IMR-90 (cell line): Measurements from ENCODE around the gene PTPRN2. TPM values are rescaled to one million over a fixed set of nuclear protein-coding genes. Genes with fewer than 3 reads are reported as not detected.

Experiments used
- ATAC-seq: fragments of 200-7000 bp; cut with Tn5 transposase; 2 replicates; pipeline ENCODE4 v1.9.1; 2020; ENCODE audit warnings: low read depth, mild to moderate bottlenecking, moderate library complexity
- BruUV-seq: library from RNA; stranded (reverse); fragments of 400-500 nt; replicated peaks from 2 replicates; lab custom pipeline; 2021; lab: Mats Ljungman, UMichigan
- CTCF ChIA-PET: fragments of 300-600 bp; formaldehyde crosslinking; extraction: SDS; loops from one replicate; lab custom pipeline; 2021; ENCODE audit warnings: antibody characterized with exemption; lab: Yijun Ruan, JAX
- POLR2A ChIA-PET: fragments of 300-600 bp; sonication (Branson Sonifier 250); formaldehyde crosslinking; loops from one replicate; lab custom pipeline; 2022; ENCODE audit warnings: antibody characterized with exemption; ENCODE audit not compliant: unreplicated experiment; lab: Charles Lee
- DNase-seq: peaks from one replicate; pipeline ENCODE4 v3.0.0; 2013
- H2AFZ ChIP-seq: replicated peaks from 2 replicates; pipeline ENCODE3; 2013; ENCODE audit warnings: low read length, mild to moderate bottlenecking; ENCODE audit not compliant: poor library complexity
- H2AK5ac ChIP-seq: 2 replicates; pipeline ENCODE4 v1.6.1; 2013; ENCODE audit warnings: low read depth, low read length, inconsistent platforms
- H2AK9ac ChIP-seq: replicated peaks from 2 replicates; pipeline ENCODE3; 2013; ENCODE audit warnings: mild to moderate bottlenecking, low read depth, low read length, moderate library complexity; ENCODE audit not compliant: poor library complexity
- H2BK120ac ChIP-seq: 2 replicates; pipeline ENCODE4 v1.6.1; 2013; ENCODE audit warnings: low read depth, low read length, inconsistent platforms
- H2BK15ac ChIP-seq: 3 replicates; pipeline ENCODE4 v1.6.1; 2013; ENCODE audit warnings: low read depth, low read length, inconsistent platforms
- H2BK20ac ChIP-seq: 2 replicates; pipeline ENCODE4 v1.6.1; 2013; ENCODE audit warnings: low read depth, mild to moderate bottlenecking, inconsistent platforms, low read length, moderate library complexity
- H2BK5ac ChIP-seq: 2 replicates; pipeline ENCODE4 v1.6.1; 2013; ENCODE audit warnings: mild to moderate bottlenecking, low read depth, low read length, inconsistent platforms; ENCODE audit not compliant: poor library complexity, severe bottlenecking
- H3K14ac ChIP-seq: replicated peaks from 2 replicates; pipeline ENCODE4 v1.6.1; 2013; ENCODE audit warnings: low read depth, low read length, inconsistent platforms
- H3K18ac ChIP-seq: 2 replicates; pipeline ENCODE4 v1.6.1; 2013; ENCODE audit warnings: low read depth, low read length, control low read depth
- H3K23ac ChIP-seq: 2 replicates; pipeline ENCODE4 v1.6.1; 2013; ENCODE audit warnings: low read depth, low read length, inconsistent platforms
- H3K27ac ChIP-seq: 2 replicates; pipeline ENCODE4 v1.5.1; 2013; ENCODE audit warnings: mild to moderate bottlenecking, control low read depth, low read length; ENCODE audit not compliant: insufficient read depth
- H3K27me3 ChIP-seq: 2 replicates; pipeline ENCODE4 v1.6.1; 2013; ENCODE audit warnings: low read length; ENCODE audit not compliant: control insufficient read depth, insufficient read depth
- H3K36me3 ChIP-seq: 2 replicates; pipeline ENCODE4 v1.6.1; 2013; ENCODE audit warnings: low read length, mixed read lengths; ENCODE audit not compliant: control insufficient read depth, insufficient read depth
- H3K4ac ChIP-seq: 2 replicates; pipeline ENCODE4 v1.6.1; 2013; ENCODE audit warnings: low read depth, low read length, inconsistent platforms
- H3K4me1 ChIP-seq: 2 replicates; pipeline ENCODE4 v1.6.1; 2013; ENCODE audit warnings: low read length, mixed read lengths; ENCODE audit not compliant: control insufficient read depth, insufficient read depth
- H3K4me2 ChIP-seq: 2 replicates; pipeline ENCODE4 v1.6.1; 2013; ENCODE audit warnings: low read depth, mild to moderate bottlenecking, control low read depth, low read length, moderate library complexity
- H3K4me3 ChIP-seq: 2 replicates; pipeline ENCODE4 v1.5.1; 2013; ENCODE audit warnings: low read depth, mild to moderate bottlenecking, control low read depth, low read length, moderate library complexity; ENCODE audit not compliant: insufficient read depth
- H3K56ac ChIP-seq: 2 replicates; pipeline ENCODE4 v1.6.1; 2013; ENCODE audit warnings: low read length, inconsistent platforms; ENCODE audit not compliant: insufficient read depth; ENCODE audit errors: extremely low read depth
- H3K79me1 ChIP-seq, 2 experiments: 2 replicates each; pipeline ENCODE4 v1.6.1; 2013; ENCODE audit warnings: low read length in 2 of 2, inconsistent platforms in 1 of 2, low read depth in 1 of 2
- H3K9ac ChIP-seq: 2 replicates; pipeline ENCODE4 v1.6.1; 2013; ENCODE audit warnings: low read depth, low read length, control low read depth
- H3K9me1 ChIP-seq: 2 replicates; pipeline ENCODE4 v1.6.1; 2013; ENCODE audit warnings: low read length, inconsistent platforms; ENCODE audit not compliant: insufficient read depth
- H3K9me3 ChIP-seq: 2 replicates; pipeline ENCODE4 v1.6.1; 2013; ENCODE audit warnings: low read length; ENCODE audit not compliant: control insufficient read depth, insufficient read depth
- H4K20me1 ChIP-seq: 2 replicates; pipeline ENCODE4 v1.6.1; 2013; ENCODE audit warnings: low read length, inconsistent platforms; ENCODE audit not compliant: insufficient read depth
- H4K5ac ChIP-seq: 2 replicates; pipeline ENCODE4 v1.6.1; 2013; ENCODE audit warnings: mild to moderate bottlenecking, low read depth, low read length, control low read depth
- H4K8ac ChIP-seq, 2 experiments: 2 replicates each; pipeline ENCODE4 v1.6.1; 2013; ENCODE audit warnings: low read depth in 2 of 2, low read length in 2 of 2, control low read depth in 1 of 2, inconsistent platforms in 1 of 2
- H4K91ac ChIP-seq: 2 replicates; pipeline ENCODE4 v1.6.1; 2013; ENCODE audit warnings: low read depth, low read length, inconsistent platforms; ENCODE audit not compliant: insufficient read depth
- BHLHE40 ChIP-seq: fragments of 150-350 bp; IDR thresholded peaks from 2 replicates; pipeline ENCODE4 v1.6.1; 2016; ENCODE audit warnings: mild to moderate bottlenecking, low read depth, low read length
- CEBPB ChIP-seq: IDR thresholded peaks from 2 replicates; pipeline ENCODE4 v1.6.1; 2012; ENCODE audit warnings: low read depth, low read length, improper control_type of control experiment
- CHD1 ChIP-seq: IDR thresholded peaks from 2 replicates; pipeline ENCODE4 v1.6.1; 2012; ENCODE audit warnings: low read depth, low read length, improper control_type of control experiment
- CTCF ChIP-seq: conservative IDR thresholded peaks from 2 replicates; pipeline ENCODE4 v1.5.1; 2012; ENCODE audit warnings: mild to moderate bottlenecking, low read depth, low read length, improper control_type of control experiment
- ELK1 ChIP-seq: fragments of 150-350 bp; IDR thresholded peaks from 2 replicates; pipeline ENCODE4 v1.6.1; 2016; ENCODE audit warnings: low read depth, mild to moderate bottlenecking, low read length, moderate library complexity, borderline replicate concordance
- FOS ChIP-seq: fragments of 150-350 bp; IDR thresholded peaks from 2 replicates; pipeline ENCODE4 v1.6.1; 2016; ENCODE audit warnings: low read depth, low read length
- MAFK ChIP-seq: IDR thresholded peaks from 2 replicates; pipeline ENCODE4 v1.6.1; 2012; ENCODE audit warnings: low read depth, low read length, improper control_type of control experiment
- MAZ ChIP-seq: IDR thresholded peaks from 2 replicates; pipeline ENCODE4 v1.6.1; 2012; ENCODE audit warnings: low read depth, mild to moderate bottlenecking, low read length, improper control_type of control experiment, moderate library complexity, borderline replicate concordance
- MXI1 ChIP-seq: IDR thresholded peaks from 2 replicates; pipeline ENCODE4 v1.6.1; 2012; ENCODE audit warnings: low read depth, mild to moderate bottlenecking, low read length, moderate library complexity, borderline replicate concordance
- NFE2L2 ChIP-seq: fragments of 150-350 bp; IDR thresholded peaks from 2 replicates; pipeline ENCODE4 v1.6.1; 2016; ENCODE audit warnings: low read depth, mild to moderate bottlenecking, low read length
- POLR2A ChIP-seq: IDR thresholded peaks from 2 replicates; pipeline ENCODE4 v1.6.1; 2012; ENCODE audit warnings: mild to moderate bottlenecking, low read depth, low read length
- RAD21 ChIP-seq: IDR thresholded peaks from 2 replicates; pipeline ENCODE4 v1.6.1; 2012; ENCODE audit warnings: low read length, improper control_type of control experiment
- RCOR1 ChIP-seq: IDR thresholded peaks from 2 replicates; pipeline ENCODE4 v1.6.1; 2012; ENCODE audit warnings: mild to moderate bottlenecking, low read length, improper control_type of control experiment; ENCODE audit not compliant: insufficient replicate concordance
- RFX5 ChIP-seq: IDR thresholded peaks from 2 replicates; pipeline ENCODE4 v1.8.0; 2012; ENCODE audit warnings: low read depth, mild to moderate bottlenecking, low read length, moderate library complexity
- SMC3 ChIP-seq: fragments of 150-350 bp; IDR thresholded peaks from 2 replicates; pipeline ENCODE4 v1.6.1; 2016; ENCODE audit warnings: low read depth, mild to moderate bottlenecking, antibody characterized with exemption, low read length, moderate library complexity
- USF2 ChIP-seq: fragments of 150-350 bp; IDR thresholded peaks from 2 replicates; pipeline ENCODE4 v1.6.1; 2017; ENCODE audit warnings: mild to moderate bottlenecking, antibody characterized with exemption, low read length, low read depth
- WGBS, 2 experiments: methylation state at CpG; one replicate each; pipeline versions ENCODE4 v1.1.5 to v1.1.7; 2013; ENCODE audit warnings: missing lambda C conversion rate in 2 of 2; ENCODE audit not compliant: insufficient read length in 1 of 2; ENCODE audit errors: extremely low coverage in 2 of 2; 5-methylcytosine and 5-hydroxymethylcytosine counted together
- dilution Hi-C: fragments of 300-500 bp; cut with HindIII; formaldehyde crosslinking; loops from one replicate; pipeline ENCODE4 v1.14.3; 2018; ENCODE audit warnings: low sequenced_read_pairs; ENCODE audit not compliant: unreplicated experiment
- in situ Hi-C: fragments of 300-500 bp; cut with MboI; formaldehyde crosslinking; loops from 3 replicates; pipeline ENCODE4 v1.14.3; 2019; ENCODE audit warnings: low sequenced_read_pairs, inconsistent platforms, mixed read lengths
- intact Hi-C: fragments of 100-400 bp; cut with micrococcal nuclease; formaldehyde crosslinking; loops from 2 replicates; pipeline ENCODE4 v1.10.0; 2022
- polyA plus RNA-seq, 3 experiments: library from polyadenylated mRNA; depleted of rRNA; stranded (reverse); fragments of >200 nt; gene quantifications; 2 replicates each; pipeline ENCODE4 v1.2.3, GENCODE V29; 2012; ENCODE audit warnings: low replicate concordance in 1 of 3
- total RNA-seq: library from RNA; depleted of rRNA; stranded (reverse); fragments of >200 nt; gene quantifications from 2 replicates; pipeline ENCODE4 v1.2.3, GENCODE V29; 2012

PTPRN2 gene
- total and polyA plus RNA-seq, 2 of the 4 experiments (the other 2 are of a cell fraction) = 0.03 TPM; not detected in 1

GRCh38 chr7:157871681-157872080 lies 715.9 kb downstream of the PTPRN2 start:
- H4K8ac ChIP-seq = no peak overlapping the region
- H3K9me1 ChIP-seq = no peaks in the 10 kb centered on the region
- no peak overlapping the region for H2AK9ac ChIP-seq
- H3K9ac ChIP-seq = no peak overlapping the region
- ATAC-seq (no peak), DNase-seq (no peak)
- POLR2A ChIA-PET = no interaction called here
- no peak overlapping the region for H3K23ac ChIP-seq
- BruUV-seq = no TSS peak
- no peak overlapping the region for H3K14ac ChIP-seq
- no peaks in the 10 kb centered on the region for H3K4me1 ChIP-seq
- H4K5ac ChIP-seq = no peak overlapping the region
- no peak overlapping the region for H2BK15ac ChIP-seq
- CTCF ChIA-PET = no interaction called here
- TF ChIP-seq CTCF (no peak), RFX5 (no peak), CHD1 (no peak), POLR2A (no peak), MXI1 (no peak), NFE2L2 (no peak), CEBPB (no peak), RAD21 (no peak), ELK1 (no peak), FOS (no peak), RCOR1 (no peak), BHLHE40 (no peak), SMC3 (no peak), USF2 (no peak), MAFK (no peak), MAZ (no peak)
- no peak overlapping the region for H2AK5ac ChIP-seq
- H3K56ac ChIP-seq = no peak overlapping the region
- H4K91ac ChIP-seq = no peak overlapping the region
- H3K18ac ChIP-seq = no peak overlapping the region
- no peak overlapping the region for H2BK120ac ChIP-seq
- no peak overlapping the region for H2BK5ac ChIP-seq
- no peaks in the 10 kb centered on the region for H3K79me1 ChIP-seq
- no peaks in the 10 kb centered on the region for H3K27me3 ChIP-seq
- WGBS, 2 experiments = 82% methylated on average over 3 of the region's 4 CpGs; no CpG with 5 or more reads in 1 of the 2 experiments
- H3K27ac ChIP-seq = no peak overlapping the region
- no peak overlapping the region for H2AFZ ChIP-seq
- no peak overlapping the region for H3K4me2 ChIP-seq
- dilution Hi-C loops (no loop called here), intact Hi-C loops (no loop called here), in situ Hi-C loops (no loop called here)
- H3K9me3 ChIP-seq = peaks cover 53% of the 10 kb centered on the region
- H4K20me1 ChIP-seq = no peaks in the 10 kb centered on the region
- no peak overlapping the region for H2BK20ac ChIP-seq
- no peak overlapping the region for H3K4ac ChIP-seq
- no peaks in the 10 kb centered on the region for H3K36me3 ChIP-seq
- no peak overlapping the region for H3K4me3 ChIP-seq
